Keratinocyte (primary cell): Measurements from ENCODE around the gene RNU5D-1.

Experiments used
- CTCF ChIP-seq, 3 experiments: IDR thresholded peaks in 1 of 3; conservative IDR thresholded peaks in 1 of 3; optimal IDR thresholded peaks in 1 of 3; 2 replicates in 2 of 3; 3 replicates in 1 of 3; pipeline versions ENCODE3 to v1.5.1; 2011; ENCODE audit warnings: low read length in 3 of 3, mild to moderate bottlenecking in 3 of 3, moderate library complexity in 2 of 3, control low read depth in 1 of 3, inconsistent platforms in 1 of 3; ENCODE audit not compliant: insufficient read depth in 2 of 3; ENCODE audit errors: extremely low read depth in 1 of 3
- EZH2 ChIP-seq: IDR thresholded peaks from one replicate; pipeline ENCODE4 v1.6.1; 2012; ENCODE audit warnings: inconsistent platforms, mild to moderate bottlenecking, low read length, moderate library complexity

GRCh38 chr1:44717156-44717555, 13.8 kb downstream of the RNU5D-1 start:
- TF ChIP-seq CTCF (optimal IDR thresholded peaks at IDR 0.05 in 1 of 3, IDR thresholded peaks at IDR 0.05 in 1 of 3, conservative IDR thresholded peaks at IDR 0.05 in 1 of 3; ENCODE audit: extremely low read depth in 1 of 3, insufficient read depth in 2 of 3, low read length in 3 of 3) (no peak), EZH2 (no peak)
